ENCODE data around the gene FCF1.

- TF ChIP-seq GLIS2 (tag by site-specific recombination; IDR thresholded peaks at IDR 0.05) (no peak), YY1 (tag by site-specific recombination; IDR thresholded peaks at IDR 0.05) (no peak), HOXD13 (CRISPR knock-in tag; IDR thresholded peaks at IDR 0.05; ENCODE audit: borderline replicate concordance) (no peak), ZNF169 (tag by site-specific recombination; IDR thresholded peaks at IDR 0.05) (no peak), ZNF112 (tag by site-specific recombination; IDR thresholded peaks at IDR 0.05) (no peak), ZNF501 (tag by site-specific recombination; IDR thresholded peaks at IDR 0.05) (no peak), ZNF23 (tag by site-specific recombination; IDR thresholded peaks at IDR 0.05; ENCODE audit: borderline replicate concordance) (no peak), ZNF776 (tag by site-specific recombination; IDR thresholded peaks at IDR 0.05; ENCODE audit: borderline replicate concordance) (no peak), SP2 (tag by site-specific recombination; IDR thresholded peaks at IDR 0.05) (no peak), PRDM1 (tag by site-specific recombination; IDR thresholded peaks at IDR 0.05) (no peak)
- TF ChIP-seq, protein P1, sequence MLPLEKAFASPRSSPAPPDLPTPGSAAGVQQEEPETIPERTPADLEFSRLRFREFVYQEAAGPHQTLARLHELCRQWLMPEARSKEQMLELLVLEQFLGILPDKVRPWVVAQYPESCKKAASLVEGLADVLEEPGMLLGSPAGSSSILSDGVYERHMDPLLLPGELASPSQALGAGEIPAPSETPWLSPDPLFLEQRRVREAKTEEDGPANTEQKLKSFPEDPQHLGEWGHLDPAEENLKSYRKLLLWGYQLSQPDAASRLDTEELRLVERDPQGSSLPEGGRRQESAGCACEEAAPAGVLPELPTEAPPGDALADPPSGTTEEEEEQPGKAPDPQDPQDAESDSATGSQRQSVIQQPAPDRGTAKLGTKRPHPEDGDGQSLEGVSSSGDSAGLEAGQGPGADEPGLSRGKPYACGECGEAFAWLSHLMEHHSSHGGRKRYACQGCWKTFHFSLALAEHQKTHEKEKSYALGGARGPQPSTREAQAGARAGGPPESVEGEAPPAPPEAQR (tag by site-specific recombination; IDR thresholded peaks at IDR 0.05) = no peak
- TF ChIP-seq, protein P2, sequence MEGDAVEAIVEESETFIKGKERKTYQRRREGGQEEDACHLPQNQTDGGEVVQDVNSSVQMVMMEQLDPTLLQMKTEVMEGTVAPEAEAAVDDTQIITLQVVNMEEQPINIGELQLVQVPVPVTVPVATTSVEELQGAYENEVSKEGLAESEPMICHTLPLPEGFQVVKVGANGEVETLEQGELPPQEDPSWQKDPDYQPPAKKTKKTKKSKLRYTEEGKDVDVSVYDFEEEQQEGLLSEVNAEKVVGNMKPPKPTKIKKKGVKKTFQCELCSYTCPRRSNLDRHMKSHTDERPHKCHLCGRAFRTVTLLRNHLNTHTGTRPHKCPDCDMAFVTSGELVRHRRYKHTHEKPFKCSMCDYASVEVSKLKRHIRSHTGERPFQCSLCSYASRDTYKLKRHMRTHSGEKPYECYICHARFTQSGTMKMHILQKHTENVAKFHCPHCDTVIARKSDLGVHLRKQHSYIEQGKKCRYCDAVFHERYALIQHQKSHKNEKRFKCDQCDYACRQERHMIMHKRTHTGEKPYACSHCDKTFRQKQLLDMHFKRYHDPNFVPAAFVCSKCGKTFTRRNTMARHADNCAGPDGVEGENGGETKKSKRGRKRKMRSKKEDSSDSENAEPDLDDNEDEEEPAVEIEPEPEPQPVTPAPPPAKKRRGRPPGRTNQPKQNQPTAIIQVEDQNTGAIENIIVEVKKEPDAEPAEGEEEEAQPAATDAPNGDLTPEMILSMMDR (tag by site-specific recombination; IDR thresholded peaks at IDR 0.05) = no peak
Measured at GRCh38 chr14:74682169-74682952, 30.6 kb upstream of the FCF1 start.
